Upper lobe of right lung (tissue), 1 donor: ENCODE measurements around the gene TBC1D2. TPM values are rescaled to one million over a fixed set of nuclear protein-coding genes. Genes with fewer than 3 reads are reported as not detected.

Experiments
- ATAC-seq: fragments of 200-7000 bp; cut with Tn5 transposase; one replicate; pipeline ENCODE4 v1.9.1; 2020; ENCODE audit warnings: mild to moderate bottlenecking, moderate library complexity
- DNase-seq: peaks from one replicate; pipeline ENCODE4 v3.0.0-alpha.2; 2020
- H3K27ac ChIP-seq: fragments of 200-600 bp; one replicate; pipeline ENCODE4 v1.8.0; 2022
- H3K27me3 ChIP-seq: fragments of 200-600 bp; one replicate; pipeline ENCODE4 v1.8.0; 2022; ENCODE audit warnings: mild to moderate bottlenecking
- H3K36me3 ChIP-seq: fragments of 200-600 bp; one replicate; pipeline ENCODE4 v1.8.0; 2022
- H3K4me1 ChIP-seq: fragments of 200-600 bp; one replicate; pipeline ENCODE4 v1.8.0; 2022
- H3K4me3 ChIP-seq: fragments of 200-600 bp; one replicate; pipeline ENCODE4 v1.8.0; 2022; ENCODE audit warnings: mild to moderate bottlenecking
- H3K9me3 ChIP-seq: fragments of 200-600 bp; one replicate; pipeline ENCODE4 v1.8.0; 2022
- CTCF ChIP-seq: fragments of 200-600 bp; IDR thresholded peaks from one replicate; pipeline ENCODE4 v1.8.0; 2022; ENCODE audit warnings: antibody characterized with exemption
- intact Hi-C: fragments of 100-400 bp; cut with DNase I; formaldehyde crosslinking; loops from one replicate; pipeline ENCODE4 v1.11.0; 2022
- total RNA-seq: library from RNA; stranded (reverse); fragmentation: NEBNext Ultra II Directional; extraction: Animal tissue kit (Norgen Biotek cat#: 25700); gene quantifications from one replicate; pipeline ENCODE4 v1.2.1, GENCODE V29; 2021
- donor health status: DM: no; HTN: yes; CAD: no; lungs with severe emphysema.

Gene TBC1D2
- total RNA-seq, 1 donor from 2014 or later, result 71.8 TPM

GRCh38 chr9:98171176-98171925 is 84.1 kb downstream of the TBC1D2 start:
- no peak overlapping the region for H3K27ac ChIP-seq
- H3K4me1 ChIP-seq, result no peaks in the 10 kb centered on the region
- no peak overlapping the region for H3K4me3 ChIP-seq
- no peak for TF ChIP-seq CTCF
- intact Hi-C loops, result no loop called here
- no peaks in the 10 kb centered on the region for H3K36me3 ChIP-seq
- no peaks in the 10 kb centered on the region for H3K27me3 ChIP-seq
- no peaks in the 10 kb centered on the region for H3K9me3 ChIP-seq
- DNase-seq, result no peak
- ATAC-seq, result no peak

GRCh38 chr9:98168941-98169488 is 86.4 kb downstream of the TBC1D2 start:
- peak; percentile 55 for ATAC-seq
- H3K27ac ChIP-seq, result peak overlapping the region; percentile 24

GRCh38 chr9:98168153-98168780 is 87.2 kb downstream of the TBC1D2 start:
- TF ChIP-seq CTCF, result no peak
- no peaks in the 10 kb centered on the region for H3K36me3 ChIP-seq
- DNase-seq (no peak), ATAC-seq (peak; percentile 29)
- intact Hi-C loops, result no loop called here
- H3K4me1 ChIP-seq, result no peaks in the 10 kb centered on the region
- no peaks in the 10 kb centered on the region for H3K9me3 ChIP-seq
- H3K27ac ChIP-seq, result no peak overlapping the region
- H3K4me3 ChIP-seq, result no peak overlapping the region
- no peaks in the 10 kb centered on the region for H3K27me3 ChIP-seq

More at GRCh38 chr9:98168941-98169488, 86.4 kb downstream of the TBC1D2 start:
- Histone ChIP-seq H3K4me3 (no peak overlapping the region), H3K9me3 (no peaks in the 10 kb centered on the region), H3K27me3 (no peaks in the 10 kb centered on the region), H3K36me3 (no peaks in the 10 kb centered on the region), H3K4me1 (no peaks in the 10 kb centered on the region)
- intact Hi-C loops, result no loop called here
- DNase-seq, result no peak
- no peak for TF ChIP-seq CTCF

- ATAC-seq, result no peak
- Histone ChIP-seq H3K27ac (no peak overlapping the region), H3K36me3 (no peaks in the 10 kb centered on the region), H3K9me3 (no peaks in the 10 kb centered on the region), H3K4me3 (no peak overlapping the region), H3K4me1 (no peaks in the 10 kb centered on the region), H3K27me3 (no peaks in the 10 kb centered on the region)
- no peak for DNase-seq
- no peak for TF ChIP-seq CTCF
- intact Hi-C loops, result no loop called here
Measured at GRCh38 chr9:98164912-98165311, 90.5 kb downstream of the TBC1D2 start.

GRCh38 chr9:98162613-98163012 is 92.8 kb downstream of the TBC1D2 start:
- no peak overlapping the region for H3K27ac ChIP-seq
- H3K36me3 ChIP-seq, result no peaks in the 10 kb centered on the region
- TF ChIP-seq CTCF, result no peak
- H3K9me3 ChIP-seq, result no peaks in the 10 kb centered on the region
- DNase-seq (no peak), ATAC-seq (no peak)
- no peak overlapping the region for H3K4me3 ChIP-seq
- intact Hi-C loops, result no loop called here
- H3K4me1 ChIP-seq, result peaks cover 3% of the 10 kb centered on the region
- no peaks in the 10 kb centered on the region for H3K27me3 ChIP-seq
